Heart right ventricle (tissue), 16 donors: ENCODE results near the gene SLC28A1. TPM values are rescaled to one million over a fixed set of nuclear protein-coding genes. Genes with fewer than 3 reads are reported as not detected.

Experiments
- ATAC-seq, 8 donors: fragments of 200-7000 bp; cut with Tn5 transposase; one replicate each; pipeline ENCODE4 v1.9.1; 2020; ENCODE audit warnings: mild to moderate bottlenecking in 8 of 8, moderate library complexity in 8 of 8, moderate number of reproducible peaks in 1 of 8
- DNase-seq, 2 donors: peaks; one replicate each; pipeline ENCODE4 v3.0.0-alpha.2; 2020
- H3K27ac ChIP-seq, 10 donors: fragments of 200-600 bp; sonication (generic) in 2 of 10; one replicate each; pipeline versions ENCODE4 v1.5.0 to v1.8.0; 2020 to 2022; ENCODE audit warnings: mild to moderate bottlenecking in 3 of 10
- H3K27me3 ChIP-seq, 7 donors: fragments of 200-600 bp; one replicate each; pipeline ENCODE4 v1.8.0; 2021 to 2022; ENCODE audit warnings: mild to moderate bottlenecking in 2 of 7
- H3K36me3 ChIP-seq, 9 donors: fragments of 200-600 bp; sonication (generic) in 1 of 9; one replicate each; pipeline versions ENCODE4 v1.5.0 to v1.8.0; 2020 to 2022; ENCODE audit warnings: mild to moderate bottlenecking in 2 of 9
- H3K4me1 ChIP-seq, 9 donors: fragments of 200-600 bp; sonication (generic) in 1 of 9; one replicate each; pipeline versions ENCODE4 v1.5.0 to v1.8.0; 2020 to 2022; ENCODE audit warnings: mild to moderate bottlenecking in 4 of 9
- H3K4me3 ChIP-seq, 10 donors: fragments of 200-600 bp; sonication (generic) in 2 of 10; one replicate each; pipeline versions ENCODE4 v1.5.0 to v1.8.0; 2020 to 2022; ENCODE audit warnings: mild to moderate bottlenecking in 7 of 10, moderate library complexity in 2 of 10
- H3K9me3 ChIP-seq, 11 donors: fragments of 200-600 bp in 10 of 11; sonication (generic) in 2 of 11; one replicate each; pipeline versions ENCODE4 v1.5.0 to v1.8.0; 2013 to 2022; ENCODE audit warnings: mild to moderate bottlenecking in 2 of 11, control low read depth in 1 of 11, moderate library complexity in 1 of 11
- WGBS, 2 donors: extraction: QIAGEN DNeasy Blood & Tissue Kit; methylation state at CpG; one replicate each; pipeline ENCODE4 v1.1.7; 2013; ENCODE audit warnings: inconsistent platforms in 1 of 2; 5-methylcytosine and 5-hydroxymethylcytosine counted together
- intact Hi-C, 10 donors: fragments of 100-400 bp; cut with DNase I; formaldehyde crosslinking; loops; one replicate each; pipeline versions ENCODE4 v1.11.1 to v1.14.2; 2022
- polyA plus RNA-seq, 2 donors: library from polyadenylated mRNA; stranded (reverse); fragments of 200-250 nt; gene quantifications; one replicate each; pipeline ENCODE4 v1.2.3, GENCODE V29; 2013
- total RNA-seq, 10 donors: library from RNA; stranded (reverse); fragmentation: NEBNext Ultra II Directional in 3 of 10; extraction: Animal tissue kit (Norgen Biotek cat#: 25700) in 3 of 10; gene quantifications; one replicate each; pipeline versions ENCODE4 v1.2.1 to v1.2.4, GENCODE V29; 2021 to 2023
- TF ChIP-seq, protein P1 (sequence below), 9 donors: fragments of 200-600 bp; sonication (generic) in 2 of 9; IDR thresholded peaks; one replicate each; pipeline versions ENCODE4 v1.5.0 to v1.8.0; 2021 to 2022; ENCODE audit warnings: antibody characterized with exemption in 9 of 9, mild to moderate bottlenecking in 5 of 9, moderate library complexity in 1 of 9
- donor health status: Arrhythmogenic right ventricular cardiomyopathy.
- donor health status: ischemic (EF 13 %, LVEDD 7.1; RV severe dilation, severe dysfunction).
- donor health status: healthy with polysubstance abuse.
- donor health status: DM: no; HTN: yes; CAD: no.
- donor health status: DM: no; HTN: no; CAD: no.
- donor health status: ischemic (EF 25% LVEDD 6.9; RV normal size, moderate dysfunction).
- donor health status: ischemic (EF 25% LVEDD 5.7; RV mildly dilated, moderate dysfunction).
- donor health status: healthy.
- donor health status: DM: yes; HTN: yes; CAD: no.
- donor health status: Ischemic cardiomyopathy.
- donor health status: ischemic (EF 35%, LVEDD 5.7; RV mildly dilated, moderate dysfunction).
- donor health status: nonischemic (EF 11% LVEDD 7.7; RV severe dilation, severe dysfunction).
- donor health status: DM: yes; HTN: yes; CAD: no.
- donor health status: PGD.
- donor health status: ischemic (EF 29% LVEDD 5.4; RV normal size, mild dysfunction).
- donor health status: nonischemic (EF 23%, LVEDD 6.1; RV moderate dilation, normal function).

Gene SLC28A1
- total and polyA plus RNA-seq, 12 donors = 0.07 to 2.2 (median 1.5) TPM

DNA sequence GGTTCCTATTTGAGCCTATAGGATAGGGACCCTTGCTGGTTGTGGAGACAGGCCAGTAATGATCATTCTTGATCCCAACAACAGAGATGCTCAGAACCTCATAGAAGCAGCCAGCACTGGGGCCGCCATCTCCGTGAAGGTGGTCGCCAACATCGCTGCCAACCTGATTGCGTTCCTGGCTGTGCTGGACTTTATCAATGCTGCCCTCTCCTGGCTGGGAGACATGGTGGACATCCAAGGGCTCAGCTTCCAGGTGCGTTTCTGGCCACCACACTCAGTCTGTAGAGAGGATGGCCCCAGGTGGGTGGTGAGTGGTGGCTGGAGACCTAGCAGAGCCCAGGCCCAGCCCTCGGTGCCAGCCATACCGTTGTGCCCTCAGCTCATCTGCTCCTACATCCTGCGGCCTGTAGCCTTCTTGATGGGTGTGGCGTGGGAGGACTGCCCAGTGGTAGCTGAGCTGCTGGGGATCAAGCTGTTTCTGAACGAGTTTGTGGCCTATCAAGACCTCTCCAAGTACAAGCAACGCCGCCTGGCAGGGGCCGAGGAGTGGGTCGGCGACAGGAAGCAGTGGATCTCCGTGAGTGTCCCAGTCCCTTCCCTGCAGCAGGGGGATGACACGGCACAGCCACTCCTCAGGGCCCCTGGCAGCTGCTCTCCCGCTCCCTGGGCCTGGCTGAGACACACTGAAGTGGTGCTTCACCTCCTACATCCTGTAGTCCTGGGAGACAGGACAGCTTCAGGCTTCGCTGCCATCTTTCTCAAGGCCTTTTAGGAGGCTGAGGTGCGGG lies 50.7 kb downstream of the SLC28A1 start:
- 80 to 84% methylated on average over 21 of the region's 21 CpGs for WGBS, 2 donors

DNA sequence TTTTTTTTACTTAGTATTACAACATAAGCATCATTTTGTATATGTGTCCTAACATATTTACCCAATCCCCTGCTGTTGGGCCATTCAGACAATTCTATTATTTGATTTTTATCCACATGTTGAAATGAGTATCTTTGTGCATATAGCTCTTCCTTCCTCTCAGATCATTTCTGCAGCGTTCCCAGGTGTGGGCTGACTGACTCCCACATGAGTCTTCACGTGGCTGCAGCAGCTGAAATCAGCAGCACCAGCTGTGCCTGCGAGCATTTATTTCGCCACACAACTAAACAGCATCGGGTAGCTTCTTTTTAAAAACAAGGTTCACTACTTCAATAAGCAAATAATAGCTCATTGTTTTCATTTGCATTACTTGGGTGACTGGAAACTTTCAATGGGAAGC lies 52.7 kb downstream of the SLC28A1 start:
- H3K4me3 ChIP-seq = no peak overlapping the region
- H3K27ac ChIP-seq = no peak overlapping the region
- no peaks in the 10 kb centered on the region for H3K4me1 ChIP-seq
- peaks cover 0 to 3% (median 0%) of the 10 kb centered on the region in 11 donors for H3K9me3 ChIP-seq
- TF ChIP-seq, protein P1, sequence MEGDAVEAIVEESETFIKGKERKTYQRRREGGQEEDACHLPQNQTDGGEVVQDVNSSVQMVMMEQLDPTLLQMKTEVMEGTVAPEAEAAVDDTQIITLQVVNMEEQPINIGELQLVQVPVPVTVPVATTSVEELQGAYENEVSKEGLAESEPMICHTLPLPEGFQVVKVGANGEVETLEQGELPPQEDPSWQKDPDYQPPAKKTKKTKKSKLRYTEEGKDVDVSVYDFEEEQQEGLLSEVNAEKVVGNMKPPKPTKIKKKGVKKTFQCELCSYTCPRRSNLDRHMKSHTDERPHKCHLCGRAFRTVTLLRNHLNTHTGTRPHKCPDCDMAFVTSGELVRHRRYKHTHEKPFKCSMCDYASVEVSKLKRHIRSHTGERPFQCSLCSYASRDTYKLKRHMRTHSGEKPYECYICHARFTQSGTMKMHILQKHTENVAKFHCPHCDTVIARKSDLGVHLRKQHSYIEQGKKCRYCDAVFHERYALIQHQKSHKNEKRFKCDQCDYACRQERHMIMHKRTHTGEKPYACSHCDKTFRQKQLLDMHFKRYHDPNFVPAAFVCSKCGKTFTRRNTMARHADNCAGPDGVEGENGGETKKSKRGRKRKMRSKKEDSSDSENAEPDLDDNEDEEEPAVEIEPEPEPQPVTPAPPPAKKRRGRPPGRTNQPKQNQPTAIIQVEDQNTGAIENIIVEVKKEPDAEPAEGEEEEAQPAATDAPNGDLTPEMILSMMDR (IDR thresholded peaks at IDR 0.05) = no peak
- WGBS, 2 donors = 63 to 68% methylated on average over 5 of the region's 5 CpGs
- intact Hi-C loops = loop anchor here in 3 of 10 donors (10.0 kb wide), 3 partner anchors 282 to 412 kb away; partner anchors contain the start of genes NMB (in 1 of the 3) and WDR73 (in 1 of the 3)
- no peaks in the 10 kb centered on the region for H3K36me3 ChIP-seq
- DNase-seq = no peak
- ATAC-seq = no peak
- no peaks in the 10 kb centered on the region for H3K27me3 ChIP-seq

More for the DNA sequence above, 50.7 kb downstream of the SLC28A1 start:
- TF ChIP-seq, protein P1 (IDR thresholded peaks at IDR 0.05) = peak in 3 of 9 donors; percentile 24 to 26 (median 25)
- Histone ChIP-seq H3K27me3 (no peaks in the 10 kb centered on the region), H3K27ac (no peak overlapping the region), H3K4me1 (no peaks in the 10 kb centered on the region), H3K4me3 (no peak overlapping the region), H3K9me3 (no peaks in the 10 kb centered on the region), H3K36me3 (no peaks in the 10 kb centered on the region)
- ATAC-seq (peak in 6 of 8 donors; percentile 26 to 62 (median 32)), DNase-seq (no peak)
- intact Hi-C loops = loop anchor here in 4 of 10 donors (5.0 to 10.0 kb wide), 6 partner anchors 78 to 410 kb away; partner anchors contain the start of genes NMB (in 1 of the 4) and WDR73 (in 1 of the 4)

DNA sequence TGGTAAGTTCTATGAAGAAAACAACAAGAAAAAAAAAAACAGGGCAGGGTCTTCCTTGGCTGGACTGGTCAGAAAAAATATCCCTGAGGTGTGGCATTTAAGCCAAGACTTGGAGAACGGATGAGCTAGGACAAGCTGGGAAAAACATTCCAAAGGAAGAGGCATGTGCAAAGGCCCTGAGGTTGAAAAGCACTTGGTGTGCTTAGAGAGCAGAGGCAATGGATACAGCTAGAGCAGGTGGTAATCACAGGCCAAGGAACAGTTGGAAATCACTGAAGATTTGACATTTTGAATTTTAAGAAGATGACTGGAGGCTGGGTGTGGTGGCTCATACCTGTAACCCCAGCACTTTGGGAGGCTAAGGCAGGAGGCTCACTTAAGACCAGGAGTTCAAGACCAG lies 54.3 kb downstream of the SLC28A1 start:
- 95 to 100% methylated on average over 1 of the region's 1 CpG for WGBS, 2 donors
- no peak for ATAC-seq
- intact Hi-C loops = loop anchor here in 3 of 10 donors (10.0 kb wide), 3 partner anchors 284 to 414 kb away; partner anchors contain the start of genes NMB (in 1 of the 3) and WDR73 (in 1 of the 3)

DNA sequence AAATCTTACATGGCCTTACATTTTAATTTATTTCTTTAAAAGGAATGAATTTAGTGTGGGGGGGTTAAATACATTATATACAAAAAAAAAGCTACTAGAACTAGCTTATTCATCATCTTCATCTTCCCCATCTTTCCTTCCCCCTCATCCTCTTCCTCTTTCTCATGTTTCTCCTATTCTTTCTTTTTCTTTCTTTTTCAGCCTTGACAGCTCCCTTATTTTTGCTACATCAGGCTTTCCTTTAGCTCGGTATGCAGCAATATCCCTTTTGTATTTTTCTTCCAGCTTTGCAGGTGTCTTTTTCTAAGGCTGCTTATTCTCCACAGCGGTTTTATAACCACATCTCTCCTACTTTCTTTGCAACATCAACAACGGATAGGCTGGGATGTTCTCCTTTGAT lies 55.9 kb downstream of the SLC28A1 start:
- DNase-seq (no peak), ATAC-seq (no peak)
- WGBS, 2 donors = 81 to 85% methylated on average over 3 of the region's 3 CpGs
- no peak overlapping the region for H3K4me3 ChIP-seq
- TF ChIP-seq, protein P1 (IDR thresholded peaks at IDR 0.05) = no peak
- H3K27me3 ChIP-seq = no peaks in the 10 kb centered on the region
- H3K4me1 ChIP-seq = peaks cover 0 to 15% (median 10%) of the 10 kb centered on the region in 9 donors
- H3K9me3 ChIP-seq = peaks cover 0 to 3% (median 0%) of the 10 kb centered on the region in 11 donors
- intact Hi-C loops = no loop called here
- H3K36me3 ChIP-seq = no peaks in the 10 kb centered on the region
- H3K27ac ChIP-seq = no peak overlapping the region

More for the DNA sequence above, 54.3 kb downstream of the SLC28A1 start:
- TF ChIP-seq, protein P1 (IDR thresholded peaks at IDR 0.05) = no peak
- Histone ChIP-seq H3K4me1 (peaks cover 0 to 2% (median 0%) of the 10 kb centered on the region in 9 donors), H3K9me3 (peaks cover 0 to 3% (median 0%) of the 10 kb centered on the region in 11 donors), H3K27ac (no peak overlapping the region), H3K36me3 (no peaks in the 10 kb centered on the region), H3K27me3 (no peaks in the 10 kb centered on the region), H3K4me3 (no peak overlapping the region)
- DNase-seq = no peak
